Measurements from ENCODE around the gene MAP2K1.

MAP2K1 gene

GRCh38 chr15:66503780-66504562 lies 117.3 kb downstream of the MAP2K1 start:
- Histone ChIP-seq H3K4me3 (ENCODE audit: low read depth, low read length) (peak overlapping the region; percentile 76), H3K36me3 (ENCODE audit: control insufficient read depth in 2 of 2, insufficient read depth in 1 of 2, low read length in 2 of 2) (peaks cover 42 to 57% of the 10 kb centered on the region in 2 experiments), H3K9me3 (ENCODE audit: control insufficient read depth, insufficient read depth, low read depth, low read length) (no peaks in the 10 kb centered on the region), H3K27ac (ENCODE audit: extremely low read depth, low read depth, low read length) (peak overlapping the region; percentile 86), H3K4me1 (ENCODE audit: control insufficient read depth, insufficient read depth, low read length) (peaks cover 5% of the 10 kb centered on the region; the same call in 1 of the 2 replicates)
- no peak for TF ChIP-seq ZNF585B (tag by site-specific recombination; IDR thresholded peaks at IDR 0.05)
- no peak for TF ChIP-seq ZNF221 (tag by site-specific recombination; IDR thresholded peaks at IDR 0.05; ENCODE audit: borderline replicate concordance)
- TF ChIP-seq ZNF138 (tag by site-specific recombination; IDR thresholded peaks at IDR 0.05; ENCODE audit: borderline replicate concordance): 0 out of 2 replicates have a peak, but pooled peaks have one; percentile 5
- peak; percentile 46; the same call in 1 of the 2 replicates for TF ChIP-seq ZSCAN16 (tag by site-specific recombination; IDR thresholded peaks at IDR 0.05)
- no peak for TF ChIP-seq ZNF561 (tag by site-specific recombination; IDR thresholded peaks at IDR 0.05; ENCODE audit: borderline replicate concordance)
- TF ChIP-seq ZNF433 (tag by site-specific recombination; IDR thresholded peaks at IDR 0.05; ENCODE audit: low read depth): 0 out of 2 replicates have a peak, but pooled peaks have one; percentile 12
- TF ChIP-seq ZNF155 (tag by site-specific recombination; IDR thresholded peaks at IDR 0.05): no peak
- TF ChIP-seq ZBTB11 (tag by site-specific recombination; conservative IDR thresholded peaks at IDR 0.05; ENCODE audit: low read depth): 0 out of 2 replicates have a peak, but pooled peaks have one; percentile 2
- peak; percentile 14; the same call in 1 of the 2 replicates for TF ChIP-seq ZNF423 (tag by site-specific recombination; IDR thresholded peaks at IDR 0.05)
- POLR2A ChIA-PET: interaction anchor here (0.9 to 1.5 kb wide), 3 partner anchors 9 to 198 kb away, joined by 3 to 4 read pairs (median 3); partner anchors contain the start of genes MAP2K1 and SMAD6
- CTCF ChIA-PET: interaction anchor here (0.7 to 1.1 kb wide), 2 partner anchors 114 to 379 kb away, joined by 3 read pairs; no protein-coding TSS in a partner anchor

DNA sequence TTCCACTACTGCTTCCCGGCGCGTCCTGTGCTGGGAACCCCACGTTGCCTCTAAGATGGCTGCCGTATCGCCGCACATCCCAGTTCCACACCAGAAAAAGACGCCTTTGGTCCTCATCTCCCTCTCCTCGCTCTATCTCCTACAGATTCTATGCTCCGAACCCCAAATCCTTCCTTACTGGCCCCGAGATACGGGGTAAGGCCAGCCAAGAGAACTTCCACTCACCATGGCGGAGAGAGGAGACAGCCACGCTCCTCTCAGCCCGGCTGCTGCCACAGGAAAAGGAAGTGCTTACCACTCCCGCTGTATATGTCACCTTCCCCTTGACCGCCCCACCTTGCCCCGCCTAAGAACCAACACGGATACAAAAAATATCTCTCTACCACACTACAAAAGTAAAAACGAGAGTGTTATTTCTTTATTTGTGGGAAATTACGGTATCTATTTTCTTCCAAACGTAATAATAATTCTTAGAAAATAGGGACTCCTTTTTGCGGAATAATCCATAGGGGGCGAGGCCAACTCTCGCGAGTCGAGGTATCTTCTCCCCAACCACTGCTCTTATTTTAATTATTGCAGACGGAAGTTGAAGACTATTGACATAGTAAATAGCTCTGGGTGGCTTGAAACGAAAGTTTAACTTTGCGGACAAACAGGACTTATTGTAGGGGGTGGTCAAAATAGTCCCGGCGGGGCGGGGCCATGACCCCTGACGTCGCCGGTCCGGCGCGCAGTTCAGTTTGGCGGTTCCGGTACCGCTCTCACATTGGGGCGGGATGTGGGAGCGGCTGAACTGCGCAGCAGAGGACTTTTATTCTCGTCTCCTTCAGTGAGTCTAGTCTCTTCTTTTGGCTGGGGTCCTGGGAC lies 118.1 kb downstream of the MAP2K1 start, which contains the start of the genes RPL4 and ZWILCH:
Gene RPL4, minus strand, starts transcription at position 293 of the 867 bp plus-strand sequence. Its CDS starts 65 bp downstream, at position 228.
Gene ZWILCH, plus strand, starts transcription at position 764 of the 867 bp plus-strand sequence. Its CDS starts 13 bp downstream, at position 777.
- Histone ChIP-seq H3K36me3 (ENCODE audit: control insufficient read depth in 2 of 2, insufficient read depth in 1 of 2, low read length in 2 of 2) (peaks cover 42 to 48% of the 10 kb centered on the region in 2 experiments), H3K27ac (ENCODE audit: extremely low read depth, low read depth, low read length) (peak within 1 kb of the TSS; percentile 86), H3K4me3 (ENCODE audit: low read depth, low read length) (peak within 1 kb of the TSS; percentile 76), H3K9me3 (ENCODE audit: control insufficient read depth, insufficient read depth, low read depth, low read length) (no peaks in the 10 kb centered on the region), H3K4me1 (ENCODE audit: control insufficient read depth, insufficient read depth, low read length) (peaks cover 5% of the 10 kb centered on the region; the same call in 1 of the 2 replicates)
- ChIA-PET POLR2A (interaction anchor here (0.5 to 1.9 kb wide), 17 partner anchors 11 to 1761 kb away, joined by 3 to 8 read pairs (median 3); partner anchors contain the start of genes MAP2K1 and SMAD6), CTCF (interaction anchor here (1.1 to 3.0 kb wide), 3 partner anchors 7 to 115 kb away, joined by 3 to 23 read pairs (median 10); partner anchors contain the start of gene SNAPC5)
- TF ChIP-seq ZXDB (tag by site-specific recombination; IDR thresholded peaks at IDR 0.05) (peak; percentile 96), SETDB1 (IDR thresholded peaks at IDR 0.05; ENCODE audit: insufficient read length, low read length) (peak; percentile 53), ZIC2 (tag by site-specific recombination; IDR thresholded peaks at IDR 0.05) (no peak), PATZ1 (tag by site-specific recombination; IDR thresholded peaks at IDR 0.05) (peak; percentile 89), ZNF600 (tag by site-specific recombination; IDR thresholded peaks at IDR 0.05) (peak; percentile 34; the same call in 1 of the 2 replicates), ZNF785 (tag by site-specific recombination; IDR thresholded peaks at IDR 0.05) (no peak), ZFP37 (tag by site-specific recombination; IDR thresholded peaks at IDR 0.05) (peak; percentile 30), ZNF157 (tag by site-specific recombination; IDR thresholded peaks at IDR 0.05) (0 out of 2 replicates have a peak, but pooled peaks have one; percentile 11), ZNF664 (tag by site-specific recombination; IDR thresholded peaks at IDR 0.05) (peak; percentile 58), ZNF19 (tag by site-specific recombination; IDR thresholded peaks at IDR 0.05; ENCODE audit: low read depth) (no peak)
- TF ChIP-seq, protein P1, sequence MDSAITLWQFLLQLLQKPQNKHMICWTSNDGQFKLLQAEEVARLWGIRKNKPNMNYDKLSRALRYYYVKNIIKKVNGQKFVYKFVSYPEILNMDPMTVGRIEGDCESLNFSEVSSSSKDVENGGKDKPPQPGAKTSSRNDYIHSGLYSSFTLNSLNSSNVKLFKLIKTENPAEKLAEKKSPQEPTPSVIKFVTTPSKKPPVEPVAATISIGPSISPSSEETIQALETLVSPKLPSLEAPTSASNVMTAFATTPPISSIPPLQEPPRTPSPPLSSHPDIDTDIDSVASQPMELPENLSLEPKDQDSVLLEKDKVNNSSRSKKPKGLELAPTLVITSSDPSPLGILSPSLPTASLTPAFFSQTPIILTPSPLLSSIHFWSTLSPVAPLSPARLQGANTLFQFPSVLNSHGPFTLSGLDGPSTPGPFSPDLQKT (IDR thresholded peaks at IDR 0.05; ENCODE audit: borderline replicate concordance, low read depth, low read length): peak; percentile 75; the same call in 1 of the 2 replicates
- TF ChIP-seq, protein P2, sequence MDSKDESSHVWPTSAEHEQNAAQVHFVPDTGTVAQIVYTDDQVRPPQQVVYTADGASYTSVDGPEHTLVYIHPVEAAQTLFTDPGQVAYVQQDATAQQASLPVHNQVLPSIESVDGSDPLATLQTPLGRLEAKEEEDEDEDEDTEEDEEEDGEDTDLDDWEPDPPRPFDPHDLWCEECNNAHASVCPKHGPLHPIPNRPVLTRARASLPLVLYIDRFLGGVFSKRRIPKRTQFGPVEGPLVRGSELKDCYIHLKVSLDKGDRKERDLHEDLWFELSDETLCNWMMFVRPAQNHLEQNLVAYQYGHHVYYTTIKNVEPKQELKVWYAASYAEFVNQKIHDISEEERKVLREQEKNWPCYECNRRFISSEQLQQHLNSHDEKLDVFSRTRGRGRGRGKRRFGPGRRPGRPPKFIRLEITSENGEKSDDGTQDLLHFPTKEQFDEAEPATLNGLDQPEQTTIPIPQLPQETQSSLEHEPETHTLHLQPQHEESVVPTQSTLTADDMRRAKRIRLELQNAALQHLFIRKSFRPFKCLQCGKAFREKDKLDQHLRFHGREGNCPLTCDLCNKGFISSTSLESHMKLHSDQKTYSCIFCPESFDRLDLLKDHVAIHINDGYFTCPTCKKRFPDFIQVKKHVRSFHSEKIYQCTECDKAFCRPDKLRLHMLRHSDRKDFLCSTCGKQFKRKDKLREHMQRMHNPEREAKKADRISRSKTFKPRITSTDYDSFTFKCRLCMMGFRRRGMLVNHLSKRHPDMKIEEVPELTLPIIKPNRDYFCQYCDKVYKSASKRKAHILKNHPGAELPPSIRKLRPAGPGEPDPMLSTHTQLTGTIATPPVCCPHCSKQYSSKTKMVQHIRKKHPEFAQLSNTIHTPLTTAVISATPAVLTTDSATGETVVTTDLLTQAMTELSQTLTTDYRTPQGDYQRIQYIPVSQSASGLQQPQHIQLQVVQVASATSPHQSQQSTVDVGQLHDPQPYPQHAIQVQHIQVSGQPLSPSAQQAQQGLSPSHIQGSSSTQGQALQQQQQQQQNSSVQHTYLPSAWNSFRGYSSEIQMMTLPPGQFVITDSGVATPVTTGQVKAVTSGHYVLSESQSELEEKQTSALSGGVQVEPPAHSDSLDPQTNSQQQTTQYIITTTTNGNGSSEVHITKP (tag by site-specific recombination; IDR thresholded peaks at IDR 0.05): peak; percentile 93
